Activated CD4-positive, alpha-beta memory T cell treated with anti-CD3 and anti-CD28 coated beads, Interleukin-2, amount 10 ng/mL, durations not matched to agents 7 days and 5 days (primary cell): ENCODE data around the gene GALNT8. TPM values are rescaled to one million over a fixed set of nuclear protein-coding genes. Genes with fewer than 3 reads are reported as not detected.

Experiments
- CTCF ChIA-PET: fragments of 350-600 bp; sonication (Branson Sonifier 250); formaldehyde crosslinking; loops from one replicate; lab custom pipeline; 2021; ENCODE audit warnings: antibody characterized with exemption, inconsistent platforms; lab: Charles Lee
- POLR2A ChIA-PET: fragments of 350-600 bp; sonication (Branson Sonifier 250); formaldehyde crosslinking; loops from one replicate; lab custom pipeline; 2021; ENCODE audit warnings: antibody characterized with exemption; lab: Charles Lee
- DNase-seq: peaks from one replicate; pipeline ENCODE4 v3.0.0-alpha.2; 2020
- H3K27ac Mint-ChIP-seq: one replicate; pipeline ENCODE4 v1.8.0; 2021; ENCODE audit warnings: mild to moderate bottlenecking, mixed read lengths
- H3K27me3 Mint-ChIP-seq: one replicate; pipeline ENCODE4 v1.8.0; 2021; ENCODE audit warnings: mixed read lengths
- H3K36me3 Mint-ChIP-seq: one replicate; pipeline ENCODE4 v1.8.0; 2021; ENCODE audit warnings: low read depth, mixed read lengths
- H3K4me1 Mint-ChIP-seq: one replicate; pipeline ENCODE4 v1.8.0; 2021; ENCODE audit warnings: mixed read lengths
- H3K4me3 Mint-ChIP-seq: one replicate; pipeline ENCODE4 v1.8.0; 2021; ENCODE audit warnings: mild to moderate bottlenecking, mixed read lengths
- H3K9me3 Mint-ChIP-seq: one replicate; pipeline ENCODE4 v1.8.0; 2021; ENCODE audit warnings: mixed read lengths
- total RNA-seq, 2 experiments: library from RNA; stranded (reverse); gene quantifications; one replicate each; pipeline ENCODE4 v1.2.3, GENCODE V29; 2021

GALNT8 gene, protein sequence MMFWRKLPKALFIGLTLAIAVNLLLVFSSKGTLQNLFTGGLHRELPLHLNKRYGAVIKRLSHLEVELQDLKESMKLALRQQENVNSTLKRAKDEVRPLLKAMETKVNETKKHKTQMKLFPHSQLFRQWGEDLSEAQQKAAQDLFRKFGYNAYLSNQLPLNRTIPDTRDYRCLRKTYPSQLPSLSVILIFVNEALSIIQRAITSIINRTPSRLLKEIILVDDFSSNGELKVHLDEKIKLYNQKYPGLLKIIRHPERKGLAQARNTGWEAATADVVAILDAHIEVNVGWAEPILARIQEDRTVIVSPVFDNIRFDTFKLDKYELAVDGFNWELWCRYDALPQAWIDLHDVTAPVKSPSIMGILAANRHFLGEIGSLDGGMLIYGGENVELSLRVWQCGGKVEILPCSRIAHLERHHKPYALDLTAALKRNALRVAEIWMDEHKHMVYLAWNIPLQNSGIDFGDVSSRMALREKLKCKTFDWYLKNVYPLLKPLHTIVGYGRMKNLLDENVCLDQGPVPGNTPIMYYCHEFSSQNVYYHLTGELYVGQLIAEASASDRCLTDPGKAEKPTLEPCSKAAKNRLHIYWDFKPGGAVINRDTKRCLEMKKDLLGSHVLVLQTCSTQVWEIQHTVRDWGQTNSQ
- 1 to 10 TPM; 1.8 to 2.0 TPM for total RNA-seq

DNA sequence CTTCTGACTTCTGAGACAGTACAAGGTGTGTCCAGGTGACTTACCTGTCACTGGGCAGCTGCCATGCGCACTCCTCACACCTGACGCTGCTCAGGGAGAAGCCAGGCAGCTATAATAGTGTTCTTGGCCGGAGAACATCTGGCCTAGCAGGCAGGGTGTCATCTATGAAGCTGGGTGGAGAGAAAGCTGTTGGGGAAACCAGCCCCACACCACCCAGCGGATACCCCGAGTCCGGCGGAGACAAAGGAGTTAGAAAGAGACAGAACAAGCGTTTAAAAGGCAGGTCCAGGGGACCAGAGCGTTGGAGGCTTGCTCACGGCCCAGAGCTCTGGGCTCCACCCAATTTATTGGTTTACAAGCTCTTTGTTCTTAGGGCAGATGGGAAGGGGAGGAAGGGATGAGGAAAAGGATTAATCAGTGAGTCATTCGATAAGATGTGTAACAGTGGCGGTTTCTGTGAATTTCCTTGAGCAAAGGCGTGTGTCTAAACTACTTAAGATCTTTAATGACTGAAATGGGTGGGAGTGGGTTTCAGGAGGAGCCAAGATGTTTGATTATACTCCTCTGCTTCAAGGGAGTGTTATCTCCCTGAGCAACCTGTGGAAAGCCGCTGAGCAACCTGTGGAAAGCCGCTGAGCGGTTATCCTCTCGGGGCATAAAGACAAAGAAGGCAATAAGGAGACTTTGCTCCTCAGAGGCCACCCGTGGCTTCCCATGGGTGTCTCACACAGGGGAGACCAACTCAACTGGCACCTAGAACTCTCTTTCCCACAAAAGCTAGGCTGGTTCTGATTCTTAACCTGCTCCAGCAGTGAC is at the start of gene GALNT8:
Gene GALNT8 (plus strand): TSS at position 580 of the 816 bp plus-strand sequence. CDS start 278 bp downstream, outside the sequence.
- no peak for DNase-seq
- ChIA-PET CTCF (no interaction called here), POLR2A (no interaction called here)
- no peak within 1 kb of the TSS for H3K27ac Mint-ChIP-seq
- peaks cover 34% of the 10 kb centered on the region for H3K27me3 Mint-ChIP-seq
- H3K4me3 Mint-ChIP-seq: no peak within 1 kb of the TSS
- H3K36me3 Mint-ChIP-seq: no peaks in the 10 kb centered on the region
- H3K9me3 Mint-ChIP-seq: no peaks in the 10 kb centered on the region
- H3K4me1 Mint-ChIP-seq: no peaks in the 10 kb centered on the region

DNA sequence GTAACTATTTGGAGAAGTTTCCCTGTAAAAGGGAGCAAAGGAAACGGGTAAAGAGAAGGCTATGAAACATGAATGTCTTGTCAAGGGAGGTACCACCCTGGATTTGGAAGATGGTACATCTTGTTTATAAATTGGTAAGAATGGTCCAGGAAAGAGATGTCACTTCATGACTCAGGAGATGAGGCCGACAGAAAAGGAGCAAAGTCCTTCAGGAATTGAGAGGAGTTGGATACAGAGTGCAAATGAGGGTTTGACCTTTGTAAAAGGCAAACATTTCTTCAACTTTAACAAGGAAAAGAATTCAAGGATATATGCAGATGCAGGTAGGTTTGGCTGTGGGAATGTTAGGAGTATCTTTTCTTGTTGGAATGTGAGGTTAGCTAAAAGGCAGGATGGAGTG is 40.5 kb upstream of the GALNT8 start:
- Mint-ChIP-seq H3K27me3 (no peaks in the 10 kb centered on the region), H3K9me3 (peaks cover 3% of the 10 kb centered on the region), H3K4me3 (no peak overlapping the region), H3K4me1 (no peaks in the 10 kb centered on the region), H3K36me3 (peaks cover 30% of the 10 kb centered on the region), H3K27ac (no peak overlapping the region)
- CTCF ChIA-PET: no interaction called here
- no peak for DNase-seq
- POLR2A ChIA-PET: no interaction called here

DNA sequence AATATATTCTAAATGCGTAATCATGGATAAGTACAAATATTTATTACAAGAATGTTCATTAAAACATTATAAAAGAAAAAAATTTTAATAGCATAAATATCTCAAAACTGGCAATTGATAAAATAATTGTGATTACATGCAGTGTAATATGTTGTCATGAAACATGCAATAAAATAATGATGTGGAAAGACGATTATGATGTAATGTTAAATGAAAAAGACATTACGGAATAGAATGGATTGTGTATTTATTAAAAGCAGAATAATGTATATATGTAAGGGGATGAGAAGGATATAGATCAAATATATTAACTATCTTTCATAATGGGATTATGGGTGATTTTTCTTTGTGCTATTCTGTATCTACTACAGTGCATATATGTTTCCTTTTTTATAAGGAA is 38.5 kb upstream of the GALNT8 start:
- POLR2A ChIA-PET: no interaction called here
- Mint-ChIP-seq H3K27ac (no peak overlapping the region), H3K4me3 (no peak overlapping the region), H3K4me1 (no peaks in the 10 kb centered on the region), H3K36me3 (peaks cover 45% of the 10 kb centered on the region), H3K9me3 (no peaks in the 10 kb centered on the region), H3K27me3 (no peaks in the 10 kb centered on the region)
- CTCF ChIA-PET: no interaction called here
- DNase-seq: no peak

DNA sequence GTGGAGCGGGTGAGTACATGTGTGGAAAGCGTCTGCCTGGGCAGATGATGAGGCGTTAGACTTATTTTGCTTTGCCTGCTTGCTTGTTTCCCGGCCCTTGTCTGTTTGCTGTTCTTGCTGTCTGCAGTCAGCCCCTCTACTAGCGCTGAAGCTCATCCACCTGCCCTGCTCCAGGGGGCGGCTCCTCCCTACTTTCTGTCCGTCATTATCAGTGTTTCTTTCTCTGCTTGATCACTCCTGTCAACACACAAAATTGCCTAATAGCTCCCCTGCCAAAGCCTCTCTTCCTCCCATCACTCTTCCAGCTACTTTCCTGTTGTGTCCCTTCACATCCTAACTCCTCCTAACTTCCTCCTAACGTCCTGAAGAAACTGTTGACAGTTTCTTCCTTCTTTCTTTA is 34.9 kb upstream of the GALNT8 start:
- ChIA-PET POLR2A (no interaction called here), CTCF (no interaction called here)
- DNase-seq: no peak
- Mint-ChIP-seq H3K4me3 (no peak overlapping the region), H3K27me3 (no peaks in the 10 kb centered on the region), H3K36me3 (peaks cover 51% of the 10 kb centered on the region), H3K27ac (no peak overlapping the region), H3K4me1 (no peaks in the 10 kb centered on the region), H3K9me3 (no peaks in the 10 kb centered on the region)

DNA sequence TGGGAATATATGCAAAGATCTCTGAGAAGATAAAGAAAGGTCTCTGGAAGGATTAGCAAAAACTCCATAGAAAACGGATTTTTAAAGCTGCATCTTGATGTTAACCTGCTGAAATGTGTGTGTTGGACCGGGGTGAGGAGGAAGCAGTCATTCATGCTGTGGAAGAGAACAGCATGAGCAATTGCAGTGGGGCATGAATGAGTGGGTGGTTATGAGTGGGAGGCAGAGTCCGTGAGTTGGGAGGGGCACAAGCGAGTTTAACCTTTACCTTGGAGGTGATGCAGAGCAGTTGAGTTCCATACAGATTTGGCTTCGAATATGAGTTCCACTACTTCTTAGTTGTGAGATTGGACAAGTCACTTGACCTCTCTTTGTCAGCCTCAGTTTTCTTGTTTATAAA is 29.4 kb upstream of the GALNT8 start:
- Mint-ChIP-seq H3K27ac (no peak overlapping the region), H3K27me3 (no peaks in the 10 kb centered on the region), H3K36me3 (peaks cover 46% of the 10 kb centered on the region), H3K4me3 (no peak overlapping the region), H3K4me1 (no peaks in the 10 kb centered on the region), H3K9me3 (no peaks in the 10 kb centered on the region)
- no peak for DNase-seq
- ChIA-PET POLR2A (no interaction called here), CTCF (no interaction called here)

DNA sequence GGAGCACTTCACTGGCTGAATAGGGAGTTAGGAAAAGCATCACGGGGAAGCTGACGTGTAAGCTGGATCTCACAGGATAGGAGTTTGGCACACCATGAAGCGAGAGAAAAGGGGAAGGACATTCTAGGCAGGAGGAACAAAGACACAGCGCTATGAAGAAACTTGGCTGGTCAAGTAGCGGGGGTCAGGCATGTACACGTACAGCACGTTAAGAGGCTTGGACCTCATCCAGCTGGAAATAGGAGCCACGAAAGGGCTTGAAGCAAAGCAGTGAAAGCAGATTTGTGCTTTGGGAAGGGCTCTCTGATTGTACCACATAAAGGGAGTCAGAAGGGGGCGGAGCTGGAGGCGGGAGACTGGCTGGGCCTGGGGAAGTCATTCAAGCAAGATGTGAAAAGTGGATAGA is 19.6 kb upstream of the GALNT8 start:
- H3K9me3 Mint-ChIP-seq: no peaks in the 10 kb centered on the region
- H3K36me3 Mint-ChIP-seq: peaks cover 6% of the 10 kb centered on the region
- H3K4me1 Mint-ChIP-seq: peaks cover 8% of the 10 kb centered on the region
- CTCF ChIA-PET: no interaction called here
- POLR2A ChIA-PET: no interaction called here
- no peak overlapping the region for H3K27ac Mint-ChIP-seq
- no peak for DNase-seq
- peaks cover 3% of the 10 kb centered on the region for H3K27me3 Mint-ChIP-seq
- H3K4me3 Mint-ChIP-seq: no peak overlapping the region

DNA sequence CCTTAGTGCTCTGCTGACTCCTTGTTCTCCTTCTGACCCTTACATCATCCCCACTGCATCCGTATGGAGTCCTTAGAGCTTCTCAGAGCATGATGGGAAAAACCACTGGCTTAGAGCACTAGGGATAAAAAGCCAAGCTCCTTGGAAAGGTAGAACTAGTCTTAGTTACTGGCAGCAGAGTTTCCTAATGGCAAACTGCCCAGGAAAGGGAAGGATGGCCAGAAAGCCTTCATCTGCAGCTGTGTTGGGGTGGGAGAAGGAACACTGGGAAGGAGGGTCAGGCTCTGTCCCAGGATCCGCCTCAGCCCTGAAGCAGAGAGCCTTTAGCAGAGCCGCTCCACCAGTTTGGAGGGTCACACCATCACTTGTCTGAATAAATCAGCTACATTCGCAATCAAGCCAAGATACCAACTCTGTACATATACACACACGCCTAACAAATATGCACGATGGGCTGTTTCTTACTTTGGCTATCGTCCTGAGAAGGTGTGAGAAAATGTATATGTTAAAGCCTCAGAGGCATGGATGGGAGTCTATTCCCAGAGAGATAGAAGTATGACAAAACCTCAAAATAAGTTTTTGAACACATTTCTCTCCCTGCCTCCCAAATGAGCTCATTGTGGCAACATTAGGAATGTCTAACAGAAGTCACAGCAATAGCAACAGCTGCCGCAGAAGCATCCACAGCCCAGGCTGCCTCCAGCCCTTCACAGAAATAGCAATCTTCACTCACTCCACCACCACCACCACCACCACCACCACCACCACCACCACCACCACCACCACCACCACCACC is 18.6 kb upstream of the GALNT8 start:
- ChIA-PET POLR2A (no interaction called here), CTCF (no interaction called here)
- no peak overlapping the region for H3K27ac Mint-ChIP-seq
- H3K9me3 Mint-ChIP-seq: no peaks in the 10 kb centered on the region
- H3K4me1 Mint-ChIP-seq: peaks cover 10% of the 10 kb centered on the region
- peaks cover 4% of the 10 kb centered on the region for H3K36me3 Mint-ChIP-seq
- peaks cover 10% of the 10 kb centered on the region for H3K27me3 Mint-ChIP-seq
- no peak for DNase-seq
- no peak overlapping the region for H3K4me3 Mint-ChIP-seq

DNA sequence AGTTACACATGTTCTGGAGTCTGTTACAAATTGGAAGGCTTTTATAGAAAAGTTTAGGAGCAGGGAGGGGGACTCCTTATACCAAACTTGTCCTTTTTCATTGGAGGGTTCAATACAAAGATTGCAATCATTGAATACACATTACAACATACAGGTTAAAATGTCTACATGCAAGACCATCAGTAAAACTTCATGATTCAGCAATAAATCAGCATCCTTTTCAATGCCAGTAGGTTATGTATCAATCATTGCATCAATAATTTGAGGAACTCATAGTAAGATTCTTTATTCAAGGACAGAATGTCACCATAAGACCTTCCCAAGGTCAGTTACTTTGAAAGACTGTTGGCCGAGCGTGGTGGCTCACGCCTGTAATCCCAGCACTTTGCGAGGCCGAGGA is 16.5 kb upstream of the GALNT8 start:
- peaks cover 2% of the 10 kb centered on the region for H3K36me3 Mint-ChIP-seq
- CTCF ChIA-PET: no interaction called here
- no peaks in the 10 kb centered on the region for H3K9me3 Mint-ChIP-seq
- POLR2A ChIA-PET: no interaction called here
- peaks cover 25% of the 10 kb centered on the region for H3K27me3 Mint-ChIP-seq
- no peak for DNase-seq
- H3K4me3 Mint-ChIP-seq: no peak overlapping the region
- H3K4me1 Mint-ChIP-seq: peaks cover 12% of the 10 kb centered on the region
- H3K27ac Mint-ChIP-seq: no peak overlapping the region

DNA sequence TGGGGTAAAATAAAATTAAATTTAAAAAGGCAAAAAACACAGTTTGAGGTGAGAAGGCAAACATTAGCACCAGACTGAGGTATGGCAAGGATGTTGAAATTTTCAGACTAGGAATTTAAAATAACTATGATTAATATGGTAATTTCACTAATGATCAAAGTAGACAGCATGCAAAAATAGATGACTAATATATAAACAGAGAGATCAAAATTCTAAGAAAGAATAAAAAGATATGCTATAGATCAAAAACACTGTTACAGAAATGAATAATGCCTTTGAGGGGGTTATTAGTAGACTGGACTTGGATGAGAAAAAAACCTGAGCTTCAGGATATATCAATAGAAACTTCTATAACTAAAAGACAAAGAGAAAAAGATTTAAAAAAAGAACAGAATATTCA is 14.4 kb upstream of the GALNT8 start:
- no peak overlapping the region for H3K27ac Mint-ChIP-seq
- POLR2A ChIA-PET: no interaction called here
- H3K9me3 Mint-ChIP-seq: no peaks in the 10 kb centered on the region
- DNase-seq: no peak
- H3K27me3 Mint-ChIP-seq: peaks cover 29% of the 10 kb centered on the region
- CTCF ChIA-PET: interaction anchor here (1.2 kb wide), 1 partner anchor 53 kb away, joined by 5 read pairs; no protein-coding TSS in a partner anchor
- H3K4me3 Mint-ChIP-seq: no peak overlapping the region
- no peaks in the 10 kb centered on the region for H3K36me3 Mint-ChIP-seq
- H3K4me1 Mint-ChIP-seq: peaks cover 12% of the 10 kb centered on the region

DNA sequence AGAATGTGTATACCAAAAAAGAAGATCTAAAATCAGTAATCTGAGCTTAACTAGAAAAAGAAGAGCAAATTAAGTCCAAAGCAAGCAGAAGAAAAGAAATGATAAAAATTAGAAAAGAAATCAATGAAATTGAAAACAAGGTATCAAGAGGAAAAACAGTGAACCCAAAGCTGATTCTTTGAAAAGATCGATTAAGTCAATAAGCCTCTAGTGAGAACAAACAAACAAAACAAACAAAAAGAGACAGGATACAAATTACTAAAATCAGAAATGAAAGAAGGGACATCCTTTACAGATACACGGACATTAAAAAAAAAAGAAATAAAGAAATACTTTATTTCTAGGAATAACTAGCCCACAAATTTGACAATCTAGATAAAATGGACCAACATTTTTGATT is 12.9 kb upstream of the GALNT8 start:
- CTCF ChIA-PET: no interaction called here
- H3K36me3 Mint-ChIP-seq: no peaks in the 10 kb centered on the region
- peaks cover 36% of the 10 kb centered on the region for H3K27me3 Mint-ChIP-seq
- no peak overlapping the region for H3K27ac Mint-ChIP-seq
- no peak for DNase-seq
- H3K4me3 Mint-ChIP-seq: no peak overlapping the region
- H3K9me3 Mint-ChIP-seq: no peaks in the 10 kb centered on the region
- POLR2A ChIA-PET: no interaction called here
- peaks cover 12% of the 10 kb centered on the region for H3K4me1 Mint-ChIP-seq

DNA sequence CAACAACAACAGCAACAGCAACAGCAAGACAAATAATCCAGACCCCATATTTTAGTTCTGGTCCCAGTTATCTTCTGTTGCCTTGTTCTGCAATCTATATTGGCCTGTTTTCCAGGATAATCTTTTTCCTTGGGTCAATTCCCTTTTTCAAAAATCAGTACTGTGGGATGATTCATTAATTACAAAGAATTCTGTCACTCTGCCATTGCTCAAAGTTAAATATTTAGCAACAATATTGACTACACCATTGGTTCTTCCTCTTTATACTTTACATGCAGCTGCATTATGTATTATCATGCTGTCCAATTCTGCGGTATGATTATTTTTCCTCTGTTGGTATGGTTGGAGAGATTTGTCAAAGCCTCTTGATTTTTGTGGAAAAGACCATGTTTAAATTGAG is 10.1 kb upstream of the GALNT8 start:
- DNase-seq: no peak
- Mint-ChIP-seq H3K27ac (no peak overlapping the region), H3K9me3 (no peaks in the 10 kb centered on the region), H3K27me3 (peaks cover 42% of the 10 kb centered on the region), H3K36me3 (no peaks in the 10 kb centered on the region), H3K4me1 (peaks cover 7% of the 10 kb centered on the region), H3K4me3 (no peak overlapping the region)
- ChIA-PET POLR2A (no interaction called here), CTCF (no interaction called here)

DNA sequence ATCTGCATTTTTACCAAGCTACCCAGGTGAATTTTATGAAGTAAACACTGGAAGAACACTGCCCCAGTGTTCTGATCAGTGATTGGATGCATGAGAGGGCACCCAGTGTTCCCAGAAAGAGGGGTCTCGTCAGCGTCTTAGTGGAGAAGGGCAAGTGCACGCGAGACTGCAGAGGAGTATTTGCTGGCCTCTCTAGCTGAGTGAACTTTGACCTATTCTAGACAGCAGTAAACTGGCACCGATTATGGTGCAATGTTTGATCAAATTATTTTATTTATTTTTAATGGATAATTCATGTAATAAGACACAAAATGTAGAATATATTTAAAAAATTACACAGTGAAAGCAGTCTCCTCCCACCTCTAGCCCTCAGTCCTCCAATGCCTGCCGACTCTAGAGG is 5.3 kb upstream of the GALNT8 start:
- Mint-ChIP-seq H3K9me3 (no peaks in the 10 kb centered on the region), H3K4me3 (no peak overlapping the region), H3K36me3 (no peaks in the 10 kb centered on the region), H3K27ac (no peak overlapping the region), H3K4me1 (no peaks in the 10 kb centered on the region), H3K27me3 (peaks cover 23% of the 10 kb centered on the region)
- no peak for DNase-seq
- ChIA-PET CTCF (no interaction called here), POLR2A (no interaction called here)

DNA sequence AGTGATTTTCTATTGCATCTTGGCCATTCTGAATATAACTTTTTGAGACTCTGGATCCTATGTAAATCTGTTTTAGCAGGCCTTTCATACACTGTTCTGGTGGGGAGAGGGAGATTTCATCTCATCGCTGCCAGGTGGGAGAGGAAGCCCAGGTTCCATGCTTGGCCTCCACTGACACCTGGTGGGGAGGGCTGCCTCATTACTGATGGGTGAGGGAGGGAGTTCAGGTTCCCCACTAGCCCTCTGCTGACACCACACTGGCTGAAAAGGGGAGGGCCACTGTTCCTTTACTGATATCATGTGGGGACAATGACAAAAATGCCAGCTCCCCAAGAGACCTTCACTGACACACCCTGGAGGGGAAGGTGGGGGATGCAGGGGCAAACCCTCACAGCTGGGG is 2.4 kb upstream of the GALNT8 start:
- DNase-seq: no peak
- Mint-ChIP-seq H3K4me3 (no peak overlapping the region), H3K27ac (no peak overlapping the region), H3K4me1 (no peaks in the 10 kb centered on the region), H3K36me3 (no peaks in the 10 kb centered on the region), H3K9me3 (no peaks in the 10 kb centered on the region), H3K27me3 (peaks cover 33% of the 10 kb centered on the region)
- CTCF ChIA-PET: no interaction called here
- POLR2A ChIA-PET: no interaction called here
